Neural cell (in vitro differentiated cells): ENCODE data around the gene NEDD9. TPM values are rescaled to one million over a fixed set of nuclear protein-coding genes. Genes with fewer than 3 reads are reported as not detected.

Experiments used
- H2AFZ ChIP-seq: fragments of 200-600, 300-800 bp; sonication (generic), shearing (Covaris generic); 2 replicates; pipeline ENCODE4 v1.6.0; 2014; ENCODE audit warnings: low read depth, mild to moderate bottlenecking, antibody characterized with exemption, low read length, moderate library complexity
- H3F3A ChIP-seq: fragments of 200-600 bp; shearing (Covaris generic); 2 replicates; pipeline ENCODE4 v1.6.1; 2016; ENCODE audit warnings: mild to moderate bottlenecking, moderate library complexity, mixed read lengths, antibody characterized with exemption, low read length; ENCODE audit not compliant: insufficient read depth, poor library complexity, severe bottlenecking
- H3K27ac ChIP-seq: fragments of 200-600, 300-800 bp; sonication (generic), shearing (Covaris generic); 2 replicates; pipeline ENCODE4 v1.5.1; 2014; ENCODE audit warnings: mild to moderate bottlenecking, low read length, moderate library complexity
- H3K27me3 ChIP-seq: fragments of 300-800, 200-600 bp; sonication (generic), shearing (Covaris generic); 2 replicates; pipeline ENCODE4 v1.6.0; 2014; ENCODE audit warnings: mild to moderate bottlenecking, low read depth, low read length, moderate library complexity; ENCODE audit not compliant: insufficient read depth
- H3K36me3 ChIP-seq: fragments of 300-800, 200-600 bp; sonication (generic), shearing (Covaris generic); 2 replicates; pipeline ENCODE4 v1.5.1; 2014; ENCODE audit warnings: mild to moderate bottlenecking, antibody characterized with exemption, low read length, moderate library complexity; ENCODE audit not compliant: insufficient read depth
- H3K4me2 ChIP-seq: fragments of 300-800, 200-600 bp; sonication (generic), shearing (Covaris generic); 2 replicates; pipeline ENCODE4 v1.6.0; 2014; ENCODE audit warnings: mild to moderate bottlenecking, low read length
- H3K4me3 ChIP-seq: fragments of 300-800, 200-600 bp; sonication (generic), shearing (Covaris generic); 2 replicates; pipeline ENCODE4 v1.5.1; 2014; ENCODE audit warnings: mild to moderate bottlenecking, low read length, moderate library complexity
- H3K79me2 ChIP-seq: fragments of 200-600 bp; shearing (Covaris generic); replicated peaks from 2 replicates; pipeline ENCODE4 v1.6.0; 2014; ENCODE audit warnings: mild to moderate bottlenecking, low read length, moderate library complexity; ENCODE audit not compliant: insufficient read depth
- H3K9ac ChIP-seq: fragments of 300-800, 200-600 bp; sonication (generic), shearing (Covaris generic); 2 replicates; pipeline ENCODE4 v1.6.1; 2016; ENCODE audit warnings: mild to moderate bottlenecking, low read length, mixed read lengths
- H3K9me2 ChIP-seq: fragments of 200-600 bp; shearing (Covaris generic); 2 replicates; pipeline ENCODE4 v1.6.1; 2016; ENCODE audit warnings: mild to moderate bottlenecking, low read length, mixed read lengths; ENCODE audit not compliant: insufficient read depth
- H3K9me3 ChIP-seq: fragments of 200-600, 300-800 bp; sonication (generic), shearing (Covaris generic); 2 replicates; pipeline ENCODE4 v1.6.1; 2016; ENCODE audit warnings: mild to moderate bottlenecking, mixed run types, low read length, moderate library complexity, mixed read lengths
- H4K20me1 ChIP-seq: fragments of 200-600 bp; shearing (Covaris generic); 2 replicates; pipeline ENCODE4 v1.6.1; 2016; ENCODE audit warnings: mild to moderate bottlenecking, mixed run types; ENCODE audit not compliant: insufficient read depth
- EP300 ChIP-seq: fragments of 450-650 bp; conservative IDR thresholded peaks from 2 replicates; pipeline ENCODE4 v1.6.1; 2014; ENCODE audit warnings: antibody characterized with exemption, mild to moderate bottlenecking, moderate library complexity; ENCODE audit not compliant: poor library complexity, severe bottlenecking
- EZH2 ChIP-seq: fragments of 200-600, 300-800 bp; shearing (Covaris generic), sonication (generic); IDR thresholded peaks from 2 replicates; pipeline ENCODE4 v1.6.1; 2014; ENCODE audit warnings: antibody characterized with exemption, low read length, borderline replicate concordance, mild to moderate bottlenecking; ENCODE audit not compliant: insufficient read depth, poor library complexity, severe bottlenecking
- POLR2AphosphoS5 ChIP-seq: IDR thresholded peaks from 2 replicates; pipeline ENCODE4 v1.6.1; 2012
- RAD21 ChIP-seq: fragments of 450-650 bp; conservative IDR thresholded peaks from 2 replicates; pipeline ENCODE4 v1.6.1; 2014; ENCODE audit warnings: antibody characterized with exemption, mild to moderate bottlenecking, moderate library complexity
- SMC3 ChIP-seq: fragments of 450-650 bp; conservative IDR thresholded peaks from 2 replicates; pipeline ENCODE4 v1.6.1; 2014; ENCODE audit warnings: antibody characterized with exemption, mild to moderate bottlenecking, moderate library complexity; ENCODE audit not compliant: poor library complexity
- TAF1 ChIP-seq: IDR thresholded peaks from 2 replicates; pipeline ENCODE4 v1.6.1; 2012; ENCODE audit warnings: low read depth
- polyA plus RNA-seq: library from polyadenylated mRNA; depleted of rRNA; stranded (reverse); fragments of >200 nt; gene quantifications from 2 replicates; pipeline ENCODE4 v1.2.3, GENCODE V29; 2014
- TF ChIP-seq, protein P1 (sequence below): IDR thresholded peaks from 2 replicates; pipeline ENCODE4 v1.6.1; 2012; ENCODE audit warnings: borderline replicate concordance
- TF ChIP-seq, protein P2 (sequence below): fragments of 450-650 bp; IDR thresholded peaks from 2 replicates; pipeline ENCODE4 v1.5.1; 2014; ENCODE audit warnings: antibody characterized with exemption, mild to moderate bottlenecking, moderate library complexity; ENCODE audit not compliant: poor library complexity, severe bottlenecking

NEDD9 gene
- polyA plus RNA-seq, 1 donor from 2014 or later: 0.11 TPM

DNA sequence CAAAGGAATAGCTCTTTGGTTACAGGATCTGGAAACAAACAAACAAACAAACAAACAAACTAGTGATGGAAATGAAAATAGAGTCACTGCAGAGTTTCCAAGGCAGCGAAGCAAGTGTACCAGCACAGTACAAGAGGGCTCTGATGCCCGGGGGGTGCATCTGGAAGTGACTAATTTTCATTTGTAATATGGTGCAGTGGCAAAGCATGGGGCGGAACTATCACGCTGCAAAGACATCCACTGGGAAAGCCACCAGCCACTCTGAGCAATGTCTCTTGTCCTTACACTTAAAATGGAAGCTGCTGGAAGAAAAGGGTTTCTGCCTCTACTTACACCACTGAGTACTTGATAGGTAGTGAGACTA lies 44.4 kb upstream of the NEDD9 start:
- Histone ChIP-seq H3K4me3 (no peak overlapping the region), H3F3A (no peaks in the 10 kb centered on the region), H4K20me1 (no peaks in the 10 kb centered on the region), H2AFZ (no peak overlapping the region), H3K9me3 (no peaks in the 10 kb centered on the region), H3K27me3 (no peaks in the 10 kb centered on the region), H3K79me2 (no peaks in the 10 kb centered on the region), H3K4me2 (no peak overlapping the region), H3K36me3 (no peaks in the 10 kb centered on the region), H3K9me2 (no peaks in the 10 kb centered on the region), H3K27ac (no peak overlapping the region), H3K9ac (no peak overlapping the region)
- TF ChIP-seq, protein P1, sequence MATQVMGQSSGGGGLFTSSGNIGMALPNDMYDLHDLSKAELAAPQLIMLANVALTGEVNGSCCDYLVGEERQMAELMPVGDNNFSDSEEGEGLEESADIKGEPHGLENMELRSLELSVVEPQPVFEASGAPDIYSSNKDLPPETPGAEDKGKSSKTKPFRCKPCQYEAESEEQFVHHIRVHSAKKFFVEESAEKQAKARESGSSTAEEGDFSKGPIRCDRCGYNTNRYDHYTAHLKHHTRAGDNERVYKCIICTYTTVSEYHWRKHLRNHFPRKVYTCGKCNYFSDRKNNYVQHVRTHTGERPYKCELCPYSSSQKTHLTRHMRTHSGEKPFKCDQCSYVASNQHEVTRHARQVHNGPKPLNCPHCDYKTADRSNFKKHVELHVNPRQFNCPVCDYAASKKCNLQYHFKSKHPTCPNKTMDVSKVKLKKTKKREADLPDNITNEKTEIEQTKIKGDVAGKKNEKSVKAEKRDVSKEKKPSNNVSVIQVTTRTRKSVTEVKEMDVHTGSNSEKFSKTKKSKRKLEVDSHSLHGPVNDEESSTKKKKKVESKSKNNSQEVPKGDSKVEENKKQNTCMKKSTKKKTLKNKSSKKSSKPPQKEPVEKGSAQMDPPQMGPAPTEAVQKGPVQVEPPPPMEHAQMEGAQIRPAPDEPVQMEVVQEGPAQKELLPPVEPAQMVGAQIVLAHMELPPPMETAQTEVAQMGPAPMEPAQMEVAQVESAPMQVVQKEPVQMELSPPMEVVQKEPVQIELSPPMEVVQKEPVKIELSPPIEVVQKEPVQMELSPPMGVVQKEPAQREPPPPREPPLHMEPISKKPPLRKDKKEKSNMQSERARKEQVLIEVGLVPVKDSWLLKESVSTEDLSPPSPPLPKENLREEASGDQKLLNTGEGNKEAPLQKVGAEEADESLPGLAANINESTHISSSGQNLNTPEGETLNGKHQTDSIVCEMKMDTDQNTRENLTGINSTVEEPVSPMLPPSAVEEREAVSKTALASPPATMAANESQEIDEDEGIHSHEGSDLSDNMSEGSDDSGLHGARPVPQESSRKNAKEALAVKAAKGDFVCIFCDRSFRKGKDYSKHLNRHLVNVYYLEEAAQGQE: no peak
- TF ChIP-seq, protein P2, sequence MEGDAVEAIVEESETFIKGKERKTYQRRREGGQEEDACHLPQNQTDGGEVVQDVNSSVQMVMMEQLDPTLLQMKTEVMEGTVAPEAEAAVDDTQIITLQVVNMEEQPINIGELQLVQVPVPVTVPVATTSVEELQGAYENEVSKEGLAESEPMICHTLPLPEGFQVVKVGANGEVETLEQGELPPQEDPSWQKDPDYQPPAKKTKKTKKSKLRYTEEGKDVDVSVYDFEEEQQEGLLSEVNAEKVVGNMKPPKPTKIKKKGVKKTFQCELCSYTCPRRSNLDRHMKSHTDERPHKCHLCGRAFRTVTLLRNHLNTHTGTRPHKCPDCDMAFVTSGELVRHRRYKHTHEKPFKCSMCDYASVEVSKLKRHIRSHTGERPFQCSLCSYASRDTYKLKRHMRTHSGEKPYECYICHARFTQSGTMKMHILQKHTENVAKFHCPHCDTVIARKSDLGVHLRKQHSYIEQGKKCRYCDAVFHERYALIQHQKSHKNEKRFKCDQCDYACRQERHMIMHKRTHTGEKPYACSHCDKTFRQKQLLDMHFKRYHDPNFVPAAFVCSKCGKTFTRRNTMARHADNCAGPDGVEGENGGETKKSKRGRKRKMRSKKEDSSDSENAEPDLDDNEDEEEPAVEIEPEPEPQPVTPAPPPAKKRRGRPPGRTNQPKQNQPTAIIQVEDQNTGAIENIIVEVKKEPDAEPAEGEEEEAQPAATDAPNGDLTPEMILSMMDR: no peak
- TF ChIP-seq EZH2 (no peak), EP300 (no peak), SMC3 (no peak), TAF1 (no peak), POLR2AphosphoS5 (no peak)

DNA sequence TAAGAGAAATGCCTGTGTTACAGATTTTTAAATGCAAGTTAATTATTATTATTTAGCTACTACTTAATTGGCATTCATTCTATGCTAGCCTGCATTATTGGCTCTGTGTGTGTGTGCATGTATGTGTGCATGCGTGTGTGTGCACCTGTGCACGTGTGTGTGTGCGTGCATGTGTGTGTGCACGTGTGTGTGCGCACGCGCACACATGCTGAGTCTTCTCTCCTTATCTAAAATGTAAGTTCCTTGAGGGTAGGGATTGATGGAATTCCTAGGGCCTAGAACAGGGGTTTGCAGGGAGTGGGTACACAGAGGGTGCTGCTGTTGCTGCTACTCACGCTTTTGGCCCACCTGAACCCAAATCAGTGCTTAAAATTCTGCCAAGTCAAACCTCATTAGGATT lies 43.8 kb upstream of the NEDD9 start:
- H3K4me3 ChIP-seq: no peak overlapping the region
- no peaks in the 10 kb centered on the region for H4K20me1 ChIP-seq
- no peaks in the 10 kb centered on the region for H3K27me3 ChIP-seq
- H3K27ac ChIP-seq: no peak overlapping the region
- H3K9me2 ChIP-seq: no peaks in the 10 kb centered on the region
- no peaks in the 10 kb centered on the region for H3F3A ChIP-seq
- TF ChIP-seq, protein P1: no peak
- no peak for TF ChIP-seq EP300
- TF ChIP-seq EZH2: no peak
- no peak for TF ChIP-seq RAD21
- no peak for TF ChIP-seq SMC3
- TF ChIP-seq TAF1: no peak
- no peaks in the 10 kb centered on the region for H3K9me3 ChIP-seq
- no peaks in the 10 kb centered on the region for H3K79me2 ChIP-seq
- H2AFZ ChIP-seq: no peak overlapping the region
- H3K9ac ChIP-seq: no peak overlapping the region
- no peak overlapping the region for H3K4me2 ChIP-seq
- H3K36me3 ChIP-seq: no peaks in the 10 kb centered on the region
